NCI-H345 treated with DMSO at 0.1 percent for 48 hours (cell line): Measurements from ENCODE around the gene DNAAF3.
"Not testable (repeated sequence)": the region's sequence is repeated elsewhere in the genome, so short reads cannot be mapped to it uniquely, and the experiment has no call there.

Source experiments
- DNase-seq: peaks from one replicate; lab custom pipeline; 2025; ENCODE audit not compliant: unreplicated experiment; lab: John Stamatoyannopoulos, UW

DNAAF3 gene

DNA sequence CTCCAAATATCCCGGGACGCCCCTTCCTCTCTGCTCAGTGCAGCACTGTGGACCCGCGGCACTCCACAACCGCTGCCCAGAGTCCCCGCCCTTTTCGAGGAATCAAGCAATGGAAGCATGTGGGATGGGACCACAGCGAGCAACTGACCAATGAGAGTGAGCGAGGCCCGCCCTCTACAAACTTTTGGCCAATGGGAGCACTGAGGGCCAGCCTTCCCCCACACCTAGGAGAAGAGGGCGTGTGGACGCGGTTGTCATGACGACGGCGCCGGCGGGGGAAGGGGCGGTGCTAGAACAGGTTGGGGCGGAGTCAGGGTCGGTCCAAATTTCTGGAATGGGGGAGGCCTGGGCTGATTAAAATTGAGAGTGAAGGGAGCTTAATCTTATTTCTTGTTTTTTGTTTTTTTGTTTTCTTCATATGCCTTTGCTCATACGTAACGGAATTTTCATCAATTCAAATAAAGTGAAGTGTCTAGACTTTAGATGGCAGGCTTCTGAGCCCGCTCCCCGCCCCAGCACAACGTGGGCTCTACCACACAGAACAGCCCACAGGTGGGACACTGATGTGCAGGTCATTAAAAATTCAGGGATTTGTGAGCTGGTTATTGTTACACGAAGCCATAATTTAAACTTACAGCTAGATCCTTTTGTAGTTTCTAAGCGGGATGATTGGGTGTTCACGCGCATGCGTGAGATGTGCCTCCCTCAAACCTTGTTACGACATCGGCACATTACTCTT, at the start of gene DNAAF3:
Gene DNAAF3 (minus strand): TSS at position 84 of the 739 bp plus-strand sequence. CDS start 200 bp downstream, outside the sequence.
- DNase-seq, result peak; percentile 90

DNA sequence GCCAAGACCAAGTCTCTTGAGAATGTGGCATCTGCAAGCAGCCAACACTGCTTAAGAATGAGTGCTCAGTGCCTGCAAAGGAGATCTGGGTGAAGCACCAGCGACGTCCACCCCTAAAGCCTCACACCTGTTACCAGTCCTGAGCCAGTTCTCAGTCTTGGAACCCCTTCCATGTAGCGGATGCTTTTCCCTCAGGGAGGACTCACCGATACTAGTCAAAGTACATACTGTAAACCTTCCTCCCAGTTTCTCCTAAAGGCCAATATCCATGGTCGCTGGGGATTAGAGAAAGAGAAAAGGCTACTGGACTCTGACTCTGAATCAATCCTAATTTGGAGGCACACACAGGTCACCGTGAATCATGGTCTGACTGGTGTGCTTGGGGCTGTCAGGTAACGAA, 47.1 kb upstream of the DNAAF3 start:
- no peak for DNase-seq

- DNase-seq, result no peak
Observed at GRCh38 chr19:55212447-55212846, 46.0 kb upstream of the DNAAF3 start.

DNA sequence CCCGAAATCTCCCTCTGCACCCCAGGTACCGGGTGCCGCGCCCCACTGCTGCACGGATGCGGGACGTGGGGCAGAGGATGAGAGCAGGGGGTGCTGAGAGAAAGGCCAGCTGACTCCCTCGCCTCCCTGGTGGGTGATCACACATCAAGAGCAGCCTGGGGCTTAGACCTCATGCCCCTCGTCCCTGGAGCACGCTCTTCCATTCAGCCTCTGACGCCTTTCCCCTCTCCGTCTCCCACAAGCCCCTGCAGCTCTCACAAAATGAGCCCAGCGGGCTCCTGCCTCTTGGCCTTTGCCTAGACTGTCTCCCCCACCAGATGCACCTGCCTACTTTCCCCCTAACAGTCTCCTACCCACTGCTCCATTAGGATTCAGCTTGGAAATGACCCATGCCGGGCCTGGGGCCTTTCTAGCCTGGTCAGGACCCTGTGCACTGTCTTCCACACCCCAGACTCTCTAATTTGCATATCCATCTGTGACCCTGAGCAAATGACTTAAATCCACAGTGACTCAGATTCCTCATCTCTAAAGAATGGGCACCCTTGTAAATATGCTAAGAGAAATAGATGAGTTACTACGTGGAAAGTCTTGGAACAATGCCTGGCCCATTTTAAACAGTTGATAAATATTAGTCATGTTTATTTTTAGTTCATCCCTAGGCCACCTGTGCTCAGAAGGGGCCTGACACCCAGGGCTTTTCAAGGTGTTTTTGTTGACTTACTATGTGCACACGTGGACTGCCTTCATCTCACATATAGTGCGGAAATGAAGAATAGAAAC, 43.5 kb upstream of the DNAAF3 start:
- DNase-seq, result peak; percentile 5

DNA sequence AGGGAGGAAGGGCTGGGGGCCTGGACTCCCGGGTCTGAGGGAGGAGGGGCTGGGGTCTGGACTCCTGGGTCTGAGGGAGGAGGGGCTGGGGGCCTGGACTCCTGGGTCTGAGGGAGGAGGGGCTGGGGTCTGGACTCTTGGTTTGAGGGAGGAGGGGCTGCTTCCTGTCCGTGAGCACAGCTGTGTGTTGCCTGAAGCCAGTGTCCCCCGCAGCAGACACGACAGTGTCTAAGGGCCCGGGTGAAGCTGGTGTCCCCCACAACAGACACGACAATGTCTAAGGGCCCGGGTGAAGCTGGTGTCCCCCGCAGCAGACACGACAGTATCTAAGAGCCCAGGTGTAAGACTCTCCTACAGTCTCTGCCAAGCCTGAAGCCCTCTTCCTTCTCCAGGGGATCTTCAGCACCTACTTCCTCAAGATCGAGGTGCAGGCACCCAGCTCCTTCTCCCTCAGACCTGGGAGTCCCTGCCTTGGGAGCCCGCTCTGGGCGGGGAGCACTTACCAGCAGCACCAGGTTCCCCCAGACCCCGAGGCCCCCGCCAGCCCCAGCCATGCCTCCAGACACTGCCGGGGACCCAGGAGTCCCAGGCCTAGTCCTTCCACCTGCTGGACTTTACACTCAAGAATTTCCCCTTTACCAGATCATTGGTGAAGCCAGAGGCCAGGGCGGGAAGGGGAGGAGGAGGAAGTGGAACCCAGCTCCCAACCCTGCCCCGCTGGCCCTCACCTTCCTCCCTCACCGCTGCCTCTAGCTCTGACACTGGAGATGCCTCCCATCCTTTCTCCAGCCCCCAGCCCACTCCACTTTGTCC, 42.7 kb upstream of the DNAAF3 start, which contains the start of gene PTPRH:
Gene PTPRH (minus strand): TSS at position 622 of the 813 bp plus-strand sequence. CDS start 68 bp downstream, at position 554.
- no peak for DNase-seq

- DNase-seq, result no peak
Observed at GRCh38 chr19:55206664-55207500, 40.5 kb upstream of the DNAAF3 start.

DNA sequence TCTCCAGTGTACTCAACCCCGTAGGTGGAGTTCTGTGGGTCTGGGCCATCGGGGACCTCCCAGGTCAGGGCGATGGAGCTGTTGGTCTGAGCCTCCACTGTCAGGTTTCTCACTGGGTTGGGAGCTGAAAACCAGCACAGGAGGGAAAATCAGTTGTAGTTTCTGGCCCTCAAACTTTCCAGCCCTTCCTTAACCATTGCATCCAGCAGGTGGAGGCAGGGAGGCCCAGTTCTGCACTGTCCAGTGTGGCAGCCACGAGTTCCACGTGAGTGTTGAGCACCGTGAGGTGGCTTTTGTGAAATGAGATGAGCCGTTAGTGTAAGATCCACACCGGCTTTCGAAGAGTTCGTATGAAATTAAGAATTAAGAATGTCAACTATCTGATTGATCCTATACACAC, 35.8 kb upstream of the DNAAF3 start:
- DNase-seq, result not testable (repeated sequence)

- no peak for DNase-seq
Observed at GRCh38 chr19:55199620-55200204, 33.3 kb upstream of the DNAAF3 start.

DNA sequence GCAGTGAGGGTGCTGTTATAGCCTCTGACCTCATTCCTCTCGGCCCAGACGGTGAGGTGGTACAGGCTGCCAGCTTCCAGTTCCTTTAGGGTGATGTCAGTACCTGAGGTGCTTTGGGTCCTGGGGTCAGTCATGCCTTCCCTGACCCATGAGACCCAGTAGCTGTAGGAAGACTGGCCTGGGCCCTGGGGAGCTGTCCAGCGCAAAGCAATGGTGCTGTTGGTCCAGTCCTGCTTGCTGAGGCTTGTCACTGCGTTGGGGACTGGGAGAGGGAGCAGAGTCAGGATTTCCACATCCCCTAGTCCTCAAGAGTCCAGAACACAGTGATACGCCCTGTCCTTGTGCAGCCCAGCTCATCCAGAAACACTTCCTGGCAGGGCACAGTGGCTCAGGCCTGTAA, 32.2 kb upstream of the DNAAF3 start:
- DNase-seq, result no peak

GRCh38 chr19:55197528-55197927, 31.1 kb upstream of the DNAAF3 start:
- no peak for DNase-seq

- DNase-seq, result no peak
Observed at GRCh38 chr19:55196803-55197202, 30.4 kb upstream of the DNAAF3 start.

DNA sequence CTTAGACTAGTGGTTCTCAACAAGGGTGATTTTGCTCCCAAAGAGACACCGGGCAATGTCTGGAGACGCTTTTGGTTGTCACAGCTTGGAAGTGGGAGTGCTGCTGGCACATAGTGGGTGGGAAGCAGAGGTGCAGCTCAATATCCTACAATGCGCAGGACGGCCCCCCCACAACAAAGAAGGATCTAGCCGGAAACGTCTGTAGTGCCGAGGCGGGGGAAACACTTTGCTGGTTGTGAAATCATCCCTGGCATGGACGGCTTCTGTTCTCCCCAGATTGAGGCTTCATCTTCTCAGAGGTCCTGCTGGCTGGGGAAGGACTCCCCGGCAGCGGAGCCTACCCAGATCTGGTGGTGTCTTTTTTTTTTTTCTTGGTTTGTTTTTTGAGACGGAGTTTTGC, 27.1 kb upstream of the DNAAF3 start:
- DNase-seq, result no peak

GRCh38 chr19:55189403-55189835, 23.0 kb upstream of the DNAAF3 start:
- DNase-seq, result no peak

DNA sequence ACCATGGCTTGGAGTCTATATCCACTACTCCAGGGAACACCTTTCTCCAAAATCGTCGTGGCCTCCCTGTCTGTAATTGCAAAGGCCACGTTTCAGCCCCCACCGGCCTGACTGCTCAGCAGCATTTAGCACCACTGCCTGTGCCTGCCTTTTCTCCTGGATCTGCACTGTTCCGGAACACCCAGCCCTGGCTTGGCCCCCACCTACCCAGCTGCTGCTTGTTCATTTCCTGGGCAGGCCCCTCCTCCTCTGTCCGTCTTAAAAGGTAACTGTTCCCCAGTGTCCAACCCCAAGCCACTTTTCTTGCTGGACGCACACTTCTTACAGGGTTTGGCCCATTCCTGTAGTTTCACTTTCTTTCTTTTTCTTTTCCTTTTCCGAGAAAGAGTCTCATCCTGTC, 22.2 kb upstream of the DNAAF3 start:
- DNase-seq, result no peak

DNA sequence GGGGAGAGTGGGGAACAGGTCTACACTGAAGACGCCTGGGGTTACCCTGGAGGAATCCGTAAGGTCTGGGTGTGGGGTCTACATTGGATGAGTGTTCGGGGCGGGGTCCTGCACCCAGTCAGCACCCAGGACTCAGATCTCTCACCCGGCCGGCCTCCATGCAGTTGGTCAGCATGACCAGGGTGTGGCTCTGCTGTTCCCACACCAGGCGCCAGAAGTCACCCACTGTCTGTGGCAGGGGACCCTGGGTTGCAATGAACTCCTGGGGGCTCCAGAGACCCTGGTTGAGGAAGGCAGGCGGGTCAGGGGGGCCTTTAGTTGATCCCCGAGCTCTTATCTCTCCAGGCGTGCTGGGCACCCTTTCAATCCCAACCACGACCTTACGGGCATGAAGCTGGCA, 19.7 kb upstream of the DNAAF3 start:
- DNase-seq, result no peak

- DNase-seq, result no peak
Observed at GRCh38 chr19:55181740-55182139, 15.3 kb upstream of the DNAAF3 start.

DNA sequence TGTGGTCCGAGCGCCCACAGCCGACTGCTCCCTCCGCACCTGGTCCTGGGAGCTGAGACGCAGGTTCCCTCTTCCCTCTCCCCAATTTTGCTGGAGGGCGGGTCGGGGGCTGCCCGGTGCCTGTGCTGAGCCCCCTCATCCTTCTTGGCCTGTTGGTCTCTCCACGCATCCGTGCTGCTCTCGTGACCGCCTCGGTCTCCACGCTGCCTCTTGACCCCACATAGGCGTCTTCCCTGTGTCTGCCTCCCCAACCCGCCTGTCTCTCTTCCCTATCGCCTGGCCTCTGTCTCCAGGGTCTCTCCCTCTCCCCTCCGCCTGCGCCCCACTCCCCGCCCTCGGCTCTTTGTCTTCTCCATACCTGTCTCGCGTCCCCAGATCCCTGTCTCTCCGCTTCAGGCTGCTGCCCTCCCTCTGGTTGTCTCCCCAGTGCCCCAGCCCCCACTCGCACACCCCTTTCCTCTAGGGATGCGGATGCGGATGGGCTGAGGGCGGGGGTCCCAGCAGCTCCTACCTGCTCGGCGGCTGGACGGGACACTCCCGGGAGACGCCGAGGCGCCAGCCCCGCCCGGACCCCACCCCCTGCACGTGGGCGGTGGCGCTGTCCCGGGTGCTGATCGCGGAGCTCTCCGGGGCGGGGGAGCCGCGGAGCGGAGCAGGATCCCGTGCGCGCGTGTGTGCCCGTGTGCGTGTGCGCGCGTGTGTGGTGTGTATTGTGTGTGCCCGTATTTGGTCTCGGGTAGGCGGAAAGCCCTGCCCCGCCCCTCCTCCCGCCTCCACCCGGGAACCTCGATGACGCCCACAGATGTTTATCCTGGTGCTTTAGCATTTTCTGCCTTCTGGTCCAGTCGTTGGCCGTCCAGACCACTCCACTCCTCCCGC, 13.4 kb upstream of the DNAAF3 start, which contains the start of gene SYT5:
Gene SYT5 (minus strand): TSS at position 684 of the 879 bp plus-strand sequence. CDS start 1,248 bp downstream, outside the sequence.
- DNase-seq, result no peak

DNA sequence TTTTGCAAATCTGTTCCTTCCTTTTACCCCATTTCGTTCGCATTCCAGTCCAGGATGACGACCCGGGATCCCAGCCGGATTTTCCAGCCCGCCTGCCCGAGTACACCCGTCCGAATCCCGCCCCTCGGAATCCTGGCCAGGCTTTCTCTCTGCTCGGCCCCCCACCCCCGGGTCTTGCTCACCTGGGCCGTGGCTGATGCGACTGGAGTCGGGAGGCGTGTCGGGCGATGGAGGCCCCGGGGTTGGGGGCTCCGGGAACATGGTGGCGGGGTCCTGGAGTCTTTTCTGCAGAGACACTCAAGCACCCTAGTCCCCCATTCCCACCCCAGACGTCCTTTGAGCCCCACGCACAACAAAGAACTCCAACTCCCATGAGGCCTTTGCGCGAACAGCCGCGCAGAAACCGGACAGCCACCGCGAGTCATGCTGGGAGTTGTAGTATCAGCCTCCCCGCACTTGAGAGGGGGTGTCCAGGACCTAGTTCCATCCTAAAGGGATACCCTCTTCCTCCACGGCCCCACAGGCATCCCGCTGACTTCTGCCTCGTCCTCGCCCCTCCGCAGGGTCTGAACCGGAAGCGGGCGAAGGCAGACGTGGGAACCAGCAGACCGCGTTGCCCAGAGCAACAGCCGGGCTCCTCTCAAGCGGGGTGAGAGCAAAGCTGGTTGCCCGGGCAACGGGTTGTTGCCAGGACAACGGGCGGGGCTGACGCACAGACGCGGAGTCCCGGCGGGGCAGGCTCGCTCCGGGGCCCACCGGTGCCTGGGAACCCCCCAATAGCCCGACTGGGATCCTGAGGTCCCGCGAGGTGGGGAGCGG, 12.6 kb upstream of the DNAAF3 start:
- DNase-seq, result peak; percentile 82
